GM23248 (cell line): ENCODE data around the gene CLDN5. TPM values are rescaled to one million over a fixed set of nuclear protein-coding genes. Genes with fewer than 3 reads are reported as not detected.

Experiments
- DNase-seq: peaks from one replicate; pipeline ENCODE4 v3.0.0-alpha.2; 2015
- H2AFZ ChIP-seq: fragments of 200-600 bp; sonication (generic); 2 replicates; pipeline ENCODE4 v1.6.1; 2016; ENCODE audit warnings: antibody characterized with exemption
- H3F3A ChIP-seq: fragments of 200-600 bp; sonication (generic); 2 replicates; pipeline ENCODE4 v1.6.1; 2016; ENCODE audit warnings: mild to moderate bottlenecking, antibody characterized with exemption, mixed run types; ENCODE audit not compliant: insufficient read depth
- H3K27ac ChIP-seq: fragments of 200-600 bp; sonication (generic); 2 replicates; pipeline ENCODE4 v1.5.1; 2016; ENCODE audit warnings: mild to moderate bottlenecking
- H3K27me3 ChIP-seq: fragments of 200-600 bp; sonication (generic); replicated peaks from 2 replicates; pipeline ENCODE4 v1.6.1; 2016; ENCODE audit warnings: mild to moderate bottlenecking; ENCODE audit not compliant: insufficient read depth
- H3K36me3 ChIP-seq: fragments of 200-600 bp; sonication (generic); 2 replicates; pipeline ENCODE4 v1.6.1; 2016; ENCODE audit warnings: low read depth, mild to moderate bottlenecking
- H3K4me1 ChIP-seq: fragments of 200-600 bp; sonication (generic); 2 replicates; pipeline ENCODE4 v1.6.1; 2016; ENCODE audit warnings: mild to moderate bottlenecking; ENCODE audit not compliant: insufficient read depth
- H3K4me2 ChIP-seq: fragments of 200-600 bp; sonication (generic); one replicate; pipeline ENCODE4 v1.6.1; 2016; ENCODE audit warnings: mild to moderate bottlenecking; ENCODE audit not compliant: unreplicated experiment
- H3K4me3 ChIP-seq: fragments of 200-600 bp; sonication (generic); 2 replicates; pipeline ENCODE4 v1.5.1; 2016; ENCODE audit warnings: mild to moderate bottlenecking
- H3K79me2 ChIP-seq: fragments of 200-600 bp; sonication (generic); 2 replicates; pipeline ENCODE4 v1.6.1; 2016; ENCODE audit warnings: mild to moderate bottlenecking; ENCODE audit not compliant: insufficient read depth
- H3K9ac ChIP-seq: fragments of 200-600 bp; sonication (generic); 2 replicates; pipeline ENCODE4 v1.6.1; 2016; ENCODE audit warnings: mild to moderate bottlenecking
- H3K9me2 ChIP-seq: fragments of 200-600 bp; sonication (generic); 2 replicates; pipeline ENCODE4 v1.6.1; 2016; ENCODE audit warnings: mixed run types, mild to moderate bottlenecking, moderate library complexity; ENCODE audit not compliant: insufficient read depth
- H3K9me3 ChIP-seq: fragments of 200-600 bp; sonication (generic); one replicate; pipeline ENCODE4 v1.6.1; 2017; ENCODE audit warnings: low read depth
- H4K20me1 ChIP-seq: fragments of 200-600 bp; sonication (generic); 2 replicates; pipeline ENCODE4 v1.6.0; 2016; ENCODE audit not compliant: insufficient read depth
- EZH2 ChIP-seq: fragments of 200-600 bp; sonication (generic); IDR thresholded peaks from 2 replicates; pipeline ENCODE4 v1.6.1; 2018; ENCODE audit warnings: antibody characterized with exemption, mild to moderate bottlenecking; ENCODE audit not compliant: insufficient read depth, poor library complexity, severe bottlenecking
- EZH2phosphoT487 ChIP-seq: fragments of 200-600 bp; sonication (generic); IDR thresholded peaks from 2 replicates; pipeline ENCODE4 v1.6.1; 2018; ENCODE audit warnings: antibody characterized with exemption, moderate library complexity, mild to moderate bottlenecking, low read depth; ENCODE audit not compliant: insufficient read depth
- WGBS, 2 experiments: methylation state at CpG; one replicate each; pipeline ENCODE4 v1.1.6; 2015 to 2017; ENCODE audit warnings: low lambda C conversion rate in 2 of 2, low coverage in 1 of 2; ENCODE audit errors: missing lambda C conversion rate in 2 of 2; 5-methylcytosine and 5-hydroxymethylcytosine counted together
- in situ Hi-C: fragments of 300-500 bp; cut with MboI; formaldehyde crosslinking; loops from 2 replicates; pipeline ENCODE4 v1.15.0; 2020
- polyA plus RNA-seq: library from polyadenylated mRNA; unstranded; fragments of >200 nt; fragmentation: Nextera tagmentation; extraction: Ambion mirVana; gene quantifications from 2 replicates; pipeline ENCODE4 v1.2.1, GENCODE V29; 2016
- total RNA-seq: library from RNA; depleted of rRNA; stranded (reverse); fragments of >200 nt; shearing (Covaris generic); gene quantifications from 2 replicates; pipeline ENCODE4 v1.2.3, GENCODE V29; 2014

Gene CLDN5
- total and polyA plus RNA-seq, 2 experiments from 2014 or later = not detected

DNA sequence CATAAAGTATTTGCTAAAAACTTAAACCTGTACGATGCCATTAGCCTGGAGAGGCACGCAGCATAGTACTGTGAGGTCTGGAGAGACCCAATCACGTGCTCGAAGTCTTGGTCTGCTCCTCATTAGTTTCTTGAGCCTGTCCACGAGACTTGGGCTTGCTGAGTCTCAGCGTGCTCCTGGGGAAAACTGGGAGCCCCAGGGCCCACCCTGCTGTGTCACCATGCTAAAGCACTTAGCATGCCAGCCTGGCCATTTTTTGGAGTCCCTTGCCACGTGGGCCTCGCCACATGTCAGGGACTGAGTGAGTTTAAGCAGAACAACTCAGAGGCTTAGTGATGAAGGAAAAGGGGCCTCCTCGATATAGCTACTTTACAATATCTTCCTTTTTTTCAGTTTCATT, 41.9 kb downstream of the CLDN5 start:
- Histone ChIP-seq H3K4me2 (no peak overlapping the region), H3K9me2 (no peaks in the 10 kb centered on the region)
- in situ Hi-C loops = no loop called here

DNA sequence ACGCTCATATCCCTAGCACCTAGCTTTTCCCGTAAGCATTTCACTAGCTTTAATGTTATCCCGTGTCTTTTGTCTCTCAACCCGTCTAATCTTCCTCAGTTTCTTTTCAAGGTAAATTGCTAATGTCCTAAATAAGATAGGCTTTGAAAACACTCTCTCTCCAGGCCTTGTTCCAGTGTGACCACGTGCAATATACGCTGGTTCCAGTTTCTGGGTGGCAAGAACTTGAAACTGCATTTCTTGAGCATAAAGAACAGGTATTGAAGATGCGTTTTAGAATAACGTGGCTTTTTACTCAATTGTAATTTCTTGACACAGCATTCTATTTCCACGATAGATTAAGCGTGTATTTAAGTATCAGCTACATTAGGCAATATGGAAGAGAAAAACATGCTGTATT, 43.4 kb downstream of the CLDN5 start:
- Histone ChIP-seq H3K9me2 (no peaks in the 10 kb centered on the region), H3K9ac (peak overlapping the region; percentile 93), H3K9me3 (no peaks in the 10 kb centered on the region), H3K27me3 (no peaks in the 10 kb centered on the region), H3F3A (peaks cover 16% of the 10 kb centered on the region; the same call in 1 of the 2 replicates), H3K4me1 (peaks cover 21% of the 10 kb centered on the region), H3K4me3 (peak overlapping the region; percentile 83), H3K4me2 (no peak overlapping the region), H3K27ac (no peak overlapping the region), H2AFZ (0 out of 2 replicates have a peak overlapping the region, but pooled peaks have one; percentile 90), H3K79me2 (peaks cover 43% of the 10 kb centered on the region), H4K20me1 (peaks cover 4% of the 10 kb centered on the region; the same call in 1 of the 2 replicates), H3K36me3 (no peaks in the 10 kb centered on the region)
- in situ Hi-C loops = no loop called here
- TF ChIP-seq EZH2 = no peak
- TF ChIP-seq EZH2phosphoT487 = no peak
- no peak for DNase-seq
- 72 to 74% methylated on average over 10 of the region's 10 CpGs for WGBS, 2 experiments

More for the DNA sequence above, 41.9 kb downstream of the CLDN5 start:
- no peak overlapping the region for H2AFZ ChIP-seq
- no peak for TF ChIP-seq EZH2
- H3K79me2 ChIP-seq = peaks cover 27% of the 10 kb centered on the region
- no peaks in the 10 kb centered on the region for H3K36me3 ChIP-seq
- no peaks in the 10 kb centered on the region for H3K27me3 ChIP-seq
- H3K4me1 ChIP-seq = peaks cover 18% of the 10 kb centered on the region
- DNase-seq = no peak
- H4K20me1 ChIP-seq = peaks cover 4% of the 10 kb centered on the region; the same call in 1 of the 2 replicates
- no peaks in the 10 kb centered on the region for H3K9me3 ChIP-seq
- H3K9ac ChIP-seq = no peak overlapping the region
- 84 to 86% methylated on average over 9 of the region's 9 CpGs for WGBS, 2 experiments
- H3K4me3 ChIP-seq = no peak overlapping the region
- peaks cover 16% of the 10 kb centered on the region; the same call in 1 of the 2 replicates for H3F3A ChIP-seq
- H3K27ac ChIP-seq = no peak overlapping the region

DNA sequence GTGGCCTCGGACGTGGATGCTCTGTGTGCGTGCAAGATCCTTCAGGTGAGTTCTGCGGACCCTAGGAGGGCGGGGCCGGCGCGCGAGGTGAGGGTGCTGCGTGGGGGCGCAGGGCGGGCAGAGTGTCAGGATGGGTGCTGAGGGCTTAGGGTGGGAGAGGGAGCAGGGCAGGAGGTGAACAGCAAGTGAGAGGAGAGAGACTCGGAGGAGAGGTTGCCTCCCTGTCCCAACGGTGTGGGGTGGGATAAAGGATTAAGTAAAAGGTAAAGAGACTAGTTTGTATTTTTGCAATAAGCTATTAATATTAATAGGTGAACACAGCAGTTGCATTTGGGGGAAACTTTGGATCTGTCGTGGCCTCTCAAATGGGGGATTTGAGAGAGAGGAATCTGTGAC, 44.0 kb downstream of the CLDN5 start:
- Histone ChIP-seq H3K79me2 (peaks cover 49% of the 10 kb centered on the region), H3K9me3 (no peaks in the 10 kb centered on the region), H3K4me1 (peaks cover 21% of the 10 kb centered on the region), H3K27ac (no peak overlapping the region), H3F3A (peaks cover 16% of the 10 kb centered on the region; the same call in 1 of the 2 replicates), H3K27me3 (no peaks in the 10 kb centered on the region), H3K36me3 (no peaks in the 10 kb centered on the region), H3K9ac (peak overlapping the region; percentile 93), H4K20me1 (peaks cover 4% of the 10 kb centered on the region; the same call in 1 of the 2 replicates), H3K4me3 (peak overlapping the region; percentile 83), H3K9me2 (no peaks in the 10 kb centered on the region), H3K4me2 (peak overlapping the region; percentile 56), H2AFZ (peak overlapping the region; percentile 90)
- TF ChIP-seq EZH2 = no peak
- no peak for TF ChIP-seq EZH2phosphoT487
- 1 to 6% methylated on average over 2 to 15 of the region's 15 CpGs for WGBS, 2 experiments
- no peak for DNase-seq
- in situ Hi-C loops = no loop called here

DNA sequence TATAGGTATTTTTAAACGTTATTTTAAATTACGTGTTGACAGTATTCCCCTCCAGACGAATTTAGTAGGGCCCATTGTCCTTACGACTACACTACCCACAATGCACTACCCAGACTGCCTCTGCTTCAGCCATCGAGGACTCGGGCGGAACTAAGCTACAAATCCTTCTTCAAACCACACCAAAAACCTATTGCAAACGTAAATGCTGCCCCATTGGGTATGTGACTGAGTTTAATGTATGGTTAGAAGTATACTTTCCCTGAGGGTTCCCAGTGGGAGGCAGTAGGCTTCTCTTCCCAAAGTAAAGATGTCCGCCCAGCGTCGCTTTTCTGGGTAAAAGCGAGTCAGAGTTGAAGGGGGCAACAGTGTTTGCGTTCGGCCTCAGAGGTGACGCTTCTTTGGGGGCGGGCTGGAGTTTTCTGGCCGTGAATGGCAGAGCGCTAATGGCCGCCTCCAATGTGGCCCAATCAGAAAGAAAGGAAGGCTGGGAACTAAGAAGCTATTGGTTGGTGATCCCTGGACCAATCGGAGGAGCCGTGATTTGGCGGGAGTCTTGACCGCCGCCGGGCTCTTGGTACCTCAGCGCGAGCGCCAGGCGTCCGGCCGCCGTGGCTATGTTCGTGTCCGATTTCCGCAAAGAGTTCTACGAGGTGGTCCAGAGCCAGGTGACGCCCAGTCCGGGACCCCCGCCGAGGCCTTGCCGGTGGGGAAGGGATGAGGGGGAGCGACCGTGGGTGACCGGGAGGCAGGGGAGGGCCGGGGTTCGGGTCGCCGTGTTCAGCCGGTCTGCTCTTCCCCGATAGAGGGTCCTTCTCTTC, 44.6 kb downstream of the CLDN5 start, which contains the start of gene CDC45:
Gene CDC45 (plus strand): TSS at position 566 of the 818 bp plus-strand sequence. CDS start 49 bp downstream, at position 615.
- TF ChIP-seq EZH2 (no peak), EZH2phosphoT487 (no peak)
- Histone ChIP-seq H3K9me3 (no peaks in the 10 kb centered on the region), H3K27me3 (no peaks in the 10 kb centered on the region), H3K36me3 (0 out of 2 replicates have a peak, but pooled peaks cover 3% of the 10 kb centered on the region), H3K4me1 (peaks cover 21% of the 10 kb centered on the region), H3F3A (peaks cover 16% of the 10 kb centered on the region; the same call in 1 of the 2 replicates), H2AFZ (peak within 1 kb of the TSS; percentile 90), H3K4me2 (peak within 1 kb of the TSS; percentile 99), H3K9ac (peak within 1 kb of the TSS; percentile 93), H3K4me3 (peak within 1 kb of the TSS; percentile 83), H4K20me1 (peaks cover 4% of the 10 kb centered on the region; the same call in 1 of the 2 replicates), H3K27ac (peak within 1 kb of the TSS; percentile 96), H3K9me2 (no peaks in the 10 kb centered on the region), H3K79me2 (peaks cover 55% of the 10 kb centered on the region)
- peak; percentile 99 for DNase-seq
- WGBS, 2 experiments = 0 to 1% methylated on average over 42 to 50 of the region's 50 CpGs
- in situ Hi-C loops = no loop called here
